Measurements from ENCODE around the gene ANKRD28. TPM values are rescaled to one million over a fixed set of nuclear protein-coding genes. Genes with fewer than 3 reads are reported as not detected.

Gene ANKRD28
- total RNA-seq = 38.2 and 49.0 TPM in 2 replicates

GRCh38 chr3:15797642-15798303 is at the start of gene ANKRD28:
TSS of gene ANKRD28 (minus strand) at chr3:15797979. CDS start at chr3:15796521, 1,458 bp downstream.

Other genes starting within 250 kb of the ANKRD28 start
- 12.2 and 13.7 TPM in 2 replicates for gene HACL1, start 196.4 kb downstream of the ANKRD28 start, total RNA-seq
- gene BTD, start 196.2 kb downstream of the ANKRD28 start, total RNA-seq = 25.8 and 29.4 TPM in 2 replicates

All from cardiac ventricle fibroblast (primary cell).